Lung (tissue), 12 donors: Measurements from ENCODE around the gene B4GALNT1. TPM values are rescaled to one million over a fixed set of nuclear protein-coding genes. Genes with fewer than 3 reads are reported as not detected.

ENCODE experiments used
- ATAC-seq: fragments of 200-7000 bp; cut with Tn5 transposase; one replicate; pipeline ENCODE4 v1.9.1; 2020; ENCODE audit warnings: moderate number of reproducible peaks; ENCODE audit not compliant: insufficient read depth, low FRiP score
- DNase-seq, 3 donors: peaks; one replicate each; pipeline ENCODE4 v3.0.0-alpha.2; 2013 to 2017
- H3K27ac ChIP-seq, 2 donors: one replicate each; pipeline ENCODE4 v1.5.1; 2013; ENCODE audit warnings: mild to moderate bottlenecking in 2 of 2, moderate library complexity in 2 of 2, control low read depth in 1 of 2, inconsistent platforms in 1 of 2, low read depth in 1 of 2, low read length in 1 of 2
- H3K27me3 ChIP-seq, 3 donors: one replicate each; pipeline ENCODE4 v1.5.1; 2013; ENCODE audit warnings: low read length in 2 of 3; ENCODE audit not compliant: control insufficient read depth in 3 of 3, insufficient read depth in 3 of 3
- H3K36me3 ChIP-seq, 4 donors: one replicate each; pipeline ENCODE4 v1.5.1; 2013; ENCODE audit warnings: low read length in 4 of 4, mild to moderate bottlenecking in 1 of 4, moderate library complexity in 1 of 4; ENCODE audit not compliant: control insufficient read depth in 4 of 4, insufficient read depth in 4 of 4
- H3K4me1 ChIP-seq, 5 donors: one replicate each; pipeline ENCODE4 v1.5.1; 2013; ENCODE audit warnings: low read length in 5 of 5, mild to moderate bottlenecking in 2 of 5, moderate library complexity in 1 of 5; ENCODE audit not compliant: control insufficient read depth in 5 of 5, insufficient read depth in 5 of 5
- H3K4me3 ChIP-seq: one replicate; pipeline ENCODE4 v1.5.1; 2013; ENCODE audit warnings: mild to moderate bottlenecking, control low read depth, moderate library complexity
- H3K9ac ChIP-seq, 2 donors: one replicate each; pipeline ENCODE4 v1.5.1; 2013; ENCODE audit warnings: low read length in 2 of 2, control low read depth in 1 of 2; ENCODE audit not compliant: insufficient read depth in 1 of 2
- H3K9me3 ChIP-seq, 4 donors: one replicate each; pipeline ENCODE4 v1.5.1; 2013; ENCODE audit warnings: low read length in 3 of 4, mild to moderate bottlenecking in 1 of 4, moderate library complexity in 1 of 4; ENCODE audit not compliant: control insufficient read depth in 4 of 4, insufficient read depth in 3 of 4
- WGBS, 2 donors: extraction: QIAGEN DNeasy Blood & Tissue Kit; methylation state at CpG; one replicate each; pipeline ENCODE4 v1.1.7; 2013; 5-methylcytosine and 5-hydroxymethylcytosine counted together
- polyA plus RNA-seq, 2 donors: library from polyadenylated mRNA; stranded (reverse); fragments of 200-250 nt; gene quantifications; one replicate each; pipeline ENCODE4 v1.2.1, GENCODE V29; 2013
- total RNA-seq, 2 donors: library from RNA; depleted of rRNA in 1 of 2; stranded (reverse); fragments of >200 nt in 1 of 2; gene quantifications; one replicate each; pipeline ENCODE4 v1.2.1, GENCODE V29; 2014 to 2021
- TF ChIP-seq, protein P1 (sequence below): IDR thresholded peaks from 2 replicates; pipeline ENCODE4 v1.5.1; 2012; ENCODE audit warnings: mild to moderate bottlenecking; ENCODE audit errors: control extremely low read depth, extremely low read depth
- donor health status: control.
- donor health status: control.
- donor health status: Bipolar disorder and iron deficiency.
- donor health status: healthy.
- donor health status: DM: yes; HTN: yes; CAD: no.

Gene B4GALNT1
- total and polyA plus RNA-seq, 4 donors = 0.51 to 2.5 (median 0.73) TPM

DNA sequence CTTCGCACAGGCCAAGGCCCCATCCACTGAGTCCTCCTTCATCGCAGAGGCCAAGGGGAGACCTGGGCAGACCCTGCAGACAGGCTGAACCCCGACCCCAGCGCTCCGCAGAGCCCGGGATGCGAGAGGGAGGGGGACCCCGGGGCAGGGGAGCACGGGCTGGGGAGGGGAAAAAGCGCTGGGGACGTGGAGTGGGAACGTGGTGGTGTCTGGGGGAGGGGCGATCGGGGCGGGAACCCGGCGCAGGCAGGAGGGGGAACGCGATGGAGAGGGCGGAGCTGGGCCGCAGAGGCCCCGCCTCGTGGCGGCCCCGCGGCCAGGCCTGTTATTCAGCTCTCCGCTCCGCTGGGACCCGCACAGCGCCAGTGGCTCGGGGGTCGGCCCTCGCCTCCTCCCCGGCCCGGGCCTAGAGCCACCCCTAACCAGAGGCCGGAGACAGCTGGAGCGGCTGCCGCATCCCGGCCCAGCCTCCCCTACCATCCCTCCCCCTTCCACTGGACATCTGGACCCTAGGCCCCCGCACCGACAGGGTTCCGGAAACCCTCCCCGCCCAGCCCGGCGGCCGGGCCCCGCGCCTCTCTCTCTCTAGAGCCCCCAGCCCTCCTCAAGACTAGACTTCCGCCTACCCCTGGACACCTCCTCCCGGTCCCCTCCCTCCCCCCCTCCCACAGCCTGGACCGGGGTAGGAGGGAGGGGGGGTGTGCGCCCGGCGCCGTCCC, 21.7 kb downstream of the B4GALNT1 start, which contains the start of gene ARHGEF25:
Gene ARHGEF25 (plus strand): TSS at position 328 of the 719 bp plus-strand sequence. CDS start 460 bp downstream, outside the sequence.
- peaks cover 0 to 16% (median 4%) of the 10 kb centered on the region in 4 donors for H3K36me3 ChIP-seq
- TF ChIP-seq, protein P1, sequence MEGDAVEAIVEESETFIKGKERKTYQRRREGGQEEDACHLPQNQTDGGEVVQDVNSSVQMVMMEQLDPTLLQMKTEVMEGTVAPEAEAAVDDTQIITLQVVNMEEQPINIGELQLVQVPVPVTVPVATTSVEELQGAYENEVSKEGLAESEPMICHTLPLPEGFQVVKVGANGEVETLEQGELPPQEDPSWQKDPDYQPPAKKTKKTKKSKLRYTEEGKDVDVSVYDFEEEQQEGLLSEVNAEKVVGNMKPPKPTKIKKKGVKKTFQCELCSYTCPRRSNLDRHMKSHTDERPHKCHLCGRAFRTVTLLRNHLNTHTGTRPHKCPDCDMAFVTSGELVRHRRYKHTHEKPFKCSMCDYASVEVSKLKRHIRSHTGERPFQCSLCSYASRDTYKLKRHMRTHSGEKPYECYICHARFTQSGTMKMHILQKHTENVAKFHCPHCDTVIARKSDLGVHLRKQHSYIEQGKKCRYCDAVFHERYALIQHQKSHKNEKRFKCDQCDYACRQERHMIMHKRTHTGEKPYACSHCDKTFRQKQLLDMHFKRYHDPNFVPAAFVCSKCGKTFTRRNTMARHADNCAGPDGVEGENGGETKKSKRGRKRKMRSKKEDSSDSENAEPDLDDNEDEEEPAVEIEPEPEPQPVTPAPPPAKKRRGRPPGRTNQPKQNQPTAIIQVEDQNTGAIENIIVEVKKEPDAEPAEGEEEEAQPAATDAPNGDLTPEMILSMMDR = no peak
- H3K4me3 ChIP-seq = peak within 1 kb of the TSS; percentile 40
- 2% methylated on average over 16 to 55 of the region's 55 CpGs for WGBS, 2 donors
- H3K9me3 ChIP-seq = no peaks in the 10 kb centered on the region
- peak within 1 kb of the TSS in 1 of 2 donors; percentile 32 for H3K9ac ChIP-seq
- H3K27ac ChIP-seq = peak within 1 kb of the TSS; percentile 67 to 73
- peaks cover 0 to 4% (median 0%) of the 10 kb centered on the region in 3 donors for H3K27me3 ChIP-seq
- DNase-seq (peak; percentile 82 to 89 (median 83)), ATAC-seq (peak; percentile 37)
- H3K4me1 ChIP-seq = peaks cover 0 to 21% (median 5%) of the 10 kb centered on the region in 5 donors

DNA sequence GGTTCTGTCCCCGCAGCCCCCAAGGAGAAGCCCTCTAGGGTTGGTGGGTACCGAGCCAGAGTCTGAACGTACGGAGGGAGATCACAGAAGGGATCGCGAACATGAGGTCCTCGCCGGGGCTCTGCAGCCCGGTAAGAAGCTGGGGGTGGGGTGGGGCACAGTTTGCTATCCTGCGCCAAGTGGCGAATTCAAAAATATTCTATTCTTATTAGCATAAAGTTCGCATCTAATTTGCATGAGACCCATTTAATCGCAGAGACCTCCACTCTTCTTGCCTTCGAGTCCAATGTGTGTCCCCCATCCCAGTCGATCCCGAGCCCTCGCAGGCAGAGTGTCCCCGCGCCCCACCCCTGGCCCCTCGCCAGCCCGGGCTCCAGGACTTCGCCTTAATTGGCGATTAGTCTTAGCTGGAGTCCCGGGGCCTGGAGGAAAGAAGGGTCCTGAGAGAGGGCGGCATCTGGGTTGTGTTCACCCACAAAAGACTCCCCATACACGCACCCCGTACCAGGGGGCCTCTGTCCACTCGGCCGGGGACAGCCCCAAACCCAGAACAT, 22.4 kb downstream of the B4GALNT1 start:
- ATAC-seq = no peak
- TF ChIP-seq, protein P1 = no peak

DNA sequence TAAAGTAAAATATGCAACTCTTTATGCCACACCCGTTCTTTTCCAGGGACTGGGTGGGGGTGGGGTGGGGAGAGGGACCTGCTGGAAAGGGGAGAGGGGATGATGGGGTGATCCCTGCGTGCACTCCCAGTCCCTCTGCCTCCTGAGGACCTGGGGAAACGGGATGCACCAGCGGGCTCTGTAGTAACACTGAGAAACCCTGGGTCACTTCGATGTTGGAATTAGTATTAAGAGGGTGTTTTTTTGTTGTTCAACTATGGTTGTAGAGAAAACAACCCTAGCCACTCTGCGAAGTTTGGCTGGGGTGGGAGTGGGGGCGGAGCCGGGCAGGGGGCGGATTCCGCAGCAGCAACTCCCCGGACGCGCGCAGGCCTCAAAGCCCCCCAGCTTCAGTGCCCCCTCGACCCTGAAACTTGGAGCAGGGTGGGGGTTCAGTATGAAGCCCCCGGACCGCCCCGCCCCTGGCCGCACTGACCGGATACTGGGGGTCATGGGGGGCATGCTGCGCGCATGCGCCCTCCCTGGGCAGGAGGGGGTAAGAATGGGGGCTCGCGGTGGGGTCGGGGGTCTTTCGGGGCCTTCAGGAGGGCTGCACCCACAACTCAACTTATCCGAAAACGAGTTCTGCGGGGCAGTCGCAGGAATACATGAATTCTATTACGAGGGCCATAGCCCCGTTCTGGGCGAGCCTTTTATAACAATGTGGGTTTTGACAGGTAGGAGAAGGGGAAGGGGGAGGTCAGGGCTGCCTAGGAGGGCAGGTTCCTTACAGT, 23.0 kb downstream of the B4GALNT1 start:
- WGBS, 2 donors = 32 to 44% methylated on average over 27 to 34 of the region's 34 CpGs
- ATAC-seq = no peak

More for the DNA sequence above, 22.4 kb downstream of the B4GALNT1 start:
- peaks cover 0 to 4% (median 0%) of the 10 kb centered on the region in 3 donors for H3K27me3 ChIP-seq
- WGBS, 2 donors = 5 to 13% methylated on average over 29 of the region's 29 CpGs
- H3K4me1 ChIP-seq = peaks cover 0 to 25% (median 4%) of the 10 kb centered on the region in 5 donors
- no peak overlapping the region for H3K4me3 ChIP-seq
- no peaks in the 10 kb centered on the region for H3K9me3 ChIP-seq
- H3K36me3 ChIP-seq = peaks cover 0 to 16% (median 4%) of the 10 kb centered on the region in 4 donors
- H3K9ac ChIP-seq = peak overlapping the region in 1 of 2 donors; percentile 32
- peak overlapping the region; percentile 55 to 73 for H3K27ac ChIP-seq
- peak; percentile 58 to 64 (median 63) for DNase-seq

More for the DNA sequence above, 23.0 kb downstream of the B4GALNT1 start:
- peak; percentile 47 to 68 (median 57) for DNase-seq
- Histone ChIP-seq H3K36me3 (peaks cover 0 to 16% (median 4%) of the 10 kb centered on the region in 4 donors), H3K4me3 (no peak overlapping the region), H3K4me1 (peaks cover 0 to 31% (median 4%) of the 10 kb centered on the region in 5 donors), H3K9ac (peak overlapping the region in 1 of 2 donors; percentile 23), H3K9me3 (no peaks in the 10 kb centered on the region), H3K27ac (peak overlapping the region; percentile 17 to 73), H3K27me3 (peaks cover 0 to 4% (median 0%) of the 10 kb centered on the region in 3 donors)
- TF ChIP-seq, protein P1 = no peak
